ENCODE results near the gene CLEC2D.
"Not testable (repeated sequence)": the region's sequence is repeated elsewhere in the genome, so short reads cannot be mapped to it uniquely, and the experiment has no call there.

DNA sequence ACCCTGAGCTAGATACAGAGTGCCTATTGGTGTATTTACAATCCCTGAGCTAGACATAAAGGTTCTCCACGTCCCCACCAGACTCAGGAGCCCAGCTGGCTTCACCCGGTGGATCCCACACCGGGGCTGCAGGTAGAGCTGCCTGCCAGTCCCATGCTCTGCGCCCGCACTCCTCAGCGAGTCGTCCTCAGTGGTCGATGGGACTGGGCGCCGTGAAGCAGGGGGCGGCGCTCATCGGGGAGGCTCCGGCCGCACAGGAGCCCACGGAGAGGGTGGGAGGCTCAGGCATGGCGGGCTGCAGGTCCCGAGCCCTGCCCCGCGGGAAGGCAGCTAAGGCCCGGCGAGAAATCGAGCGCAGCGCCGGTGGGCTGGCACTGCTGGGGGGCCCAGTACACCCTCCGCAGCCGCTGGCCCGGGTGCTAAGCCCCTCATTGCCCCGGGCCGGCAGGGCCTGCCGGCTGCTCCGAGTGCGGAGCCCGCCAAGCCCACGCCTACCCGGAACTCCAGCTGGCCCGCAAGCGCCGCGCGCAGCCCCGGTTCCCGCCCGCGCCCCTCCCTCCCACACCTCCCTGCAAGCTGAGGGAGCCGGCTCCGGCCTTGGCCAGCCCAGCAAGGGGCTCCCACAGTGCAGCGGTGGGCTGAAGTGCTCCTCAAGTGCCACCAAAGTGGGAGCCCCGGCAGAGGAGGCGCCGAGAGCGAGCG is 70.0 kb downstream of the CLEC2D start:
- TF ChIP-seq, protein P1, sequence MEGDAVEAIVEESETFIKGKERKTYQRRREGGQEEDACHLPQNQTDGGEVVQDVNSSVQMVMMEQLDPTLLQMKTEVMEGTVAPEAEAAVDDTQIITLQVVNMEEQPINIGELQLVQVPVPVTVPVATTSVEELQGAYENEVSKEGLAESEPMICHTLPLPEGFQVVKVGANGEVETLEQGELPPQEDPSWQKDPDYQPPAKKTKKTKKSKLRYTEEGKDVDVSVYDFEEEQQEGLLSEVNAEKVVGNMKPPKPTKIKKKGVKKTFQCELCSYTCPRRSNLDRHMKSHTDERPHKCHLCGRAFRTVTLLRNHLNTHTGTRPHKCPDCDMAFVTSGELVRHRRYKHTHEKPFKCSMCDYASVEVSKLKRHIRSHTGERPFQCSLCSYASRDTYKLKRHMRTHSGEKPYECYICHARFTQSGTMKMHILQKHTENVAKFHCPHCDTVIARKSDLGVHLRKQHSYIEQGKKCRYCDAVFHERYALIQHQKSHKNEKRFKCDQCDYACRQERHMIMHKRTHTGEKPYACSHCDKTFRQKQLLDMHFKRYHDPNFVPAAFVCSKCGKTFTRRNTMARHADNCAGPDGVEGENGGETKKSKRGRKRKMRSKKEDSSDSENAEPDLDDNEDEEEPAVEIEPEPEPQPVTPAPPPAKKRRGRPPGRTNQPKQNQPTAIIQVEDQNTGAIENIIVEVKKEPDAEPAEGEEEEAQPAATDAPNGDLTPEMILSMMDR (conservative IDR thresholded peaks at IDR 0.05 in 1 of 2, IDR thresholded peaks at IDR 0.05 in 1 of 2; ENCODE audit: low read depth in 1 of 2, low read length in 2 of 2), result not testable (repeated sequence)
- TF ChIP-seq EZH2 (IDR thresholded peaks at IDR 0.05; ENCODE audit: low read length, missing control alignments), result not testable (repeated sequence)

Data from fibroblast of lung (primary cell).